CD4-positive, alpha-beta T cell treated with Interleukin-4 for 4 hours (primary cell): ENCODE data around the gene CARS1.
"Not testable (repeated sequence)": the region's sequence is repeated elsewhere in the genome, so short reads cannot be mapped to it uniquely, and the experiment has no call there.

Experiments used
- DNase-seq: peaks from one replicate; pipeline ENCODE4 v3.0.0-alpha.2; 2020

The CARS1 gene

DNA sequence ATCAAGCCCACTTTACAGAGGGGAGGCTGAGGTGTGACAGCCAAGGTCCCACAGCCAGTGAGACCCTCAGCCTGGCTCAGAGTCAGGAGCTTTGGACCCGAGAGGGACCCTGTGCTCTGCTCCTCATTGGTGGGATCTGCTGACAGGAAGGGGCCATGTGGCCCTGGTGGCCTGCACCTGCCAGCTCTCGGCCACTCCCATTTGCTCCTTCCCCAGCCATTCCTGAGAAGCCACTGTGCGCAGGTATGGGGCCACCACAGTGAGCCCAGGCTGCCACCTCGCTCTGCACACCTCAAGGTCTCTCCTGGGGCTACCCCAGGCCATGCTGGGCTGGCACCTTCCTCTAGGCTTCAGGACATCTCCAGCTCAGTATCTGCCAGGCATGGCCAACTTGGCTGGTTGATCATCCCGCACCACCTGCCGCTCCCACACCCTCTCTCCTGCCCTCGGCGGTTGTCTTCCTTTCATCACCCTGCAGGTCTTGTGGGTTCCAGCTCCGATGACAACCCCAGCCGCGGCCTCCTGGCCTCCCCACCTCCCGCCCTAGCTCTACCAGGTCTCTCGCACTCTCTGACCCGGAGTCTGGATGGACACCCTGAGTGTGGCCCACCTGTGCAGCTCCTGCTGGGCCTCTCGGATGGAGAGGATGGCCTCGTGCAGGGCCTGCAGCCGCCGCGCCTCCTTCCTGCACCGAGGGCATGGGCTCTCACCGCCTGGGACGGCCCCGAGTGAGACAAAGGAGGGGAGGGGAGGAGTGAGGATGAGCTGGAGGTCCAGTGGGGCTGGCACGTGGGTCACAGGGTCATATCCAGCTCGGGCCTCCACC, 32.2 kb upstream of the CARS1 start:
- DNase-seq, result no peak

DNA sequence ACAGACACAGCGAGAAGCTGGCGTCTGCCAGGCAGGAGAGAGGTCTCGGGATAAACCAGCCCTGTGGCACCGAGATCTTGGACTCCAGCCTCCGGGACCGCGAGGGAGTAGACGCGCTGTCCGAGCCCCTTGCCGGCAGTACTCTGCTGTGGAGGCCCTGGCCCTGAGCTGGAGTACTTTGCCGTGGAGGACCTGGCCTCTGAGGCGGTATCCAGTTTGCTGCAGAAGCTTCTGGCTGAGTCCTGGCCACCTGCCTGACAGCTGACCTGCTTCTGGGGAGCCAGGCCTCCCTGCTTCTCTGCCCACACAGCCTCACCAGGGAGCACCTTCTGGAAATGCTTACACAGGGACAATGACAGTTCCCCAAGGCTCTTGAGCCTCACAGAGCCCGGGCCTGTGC, 31.6 kb upstream of the CARS1 start:
- no peak for DNase-seq

DNA sequence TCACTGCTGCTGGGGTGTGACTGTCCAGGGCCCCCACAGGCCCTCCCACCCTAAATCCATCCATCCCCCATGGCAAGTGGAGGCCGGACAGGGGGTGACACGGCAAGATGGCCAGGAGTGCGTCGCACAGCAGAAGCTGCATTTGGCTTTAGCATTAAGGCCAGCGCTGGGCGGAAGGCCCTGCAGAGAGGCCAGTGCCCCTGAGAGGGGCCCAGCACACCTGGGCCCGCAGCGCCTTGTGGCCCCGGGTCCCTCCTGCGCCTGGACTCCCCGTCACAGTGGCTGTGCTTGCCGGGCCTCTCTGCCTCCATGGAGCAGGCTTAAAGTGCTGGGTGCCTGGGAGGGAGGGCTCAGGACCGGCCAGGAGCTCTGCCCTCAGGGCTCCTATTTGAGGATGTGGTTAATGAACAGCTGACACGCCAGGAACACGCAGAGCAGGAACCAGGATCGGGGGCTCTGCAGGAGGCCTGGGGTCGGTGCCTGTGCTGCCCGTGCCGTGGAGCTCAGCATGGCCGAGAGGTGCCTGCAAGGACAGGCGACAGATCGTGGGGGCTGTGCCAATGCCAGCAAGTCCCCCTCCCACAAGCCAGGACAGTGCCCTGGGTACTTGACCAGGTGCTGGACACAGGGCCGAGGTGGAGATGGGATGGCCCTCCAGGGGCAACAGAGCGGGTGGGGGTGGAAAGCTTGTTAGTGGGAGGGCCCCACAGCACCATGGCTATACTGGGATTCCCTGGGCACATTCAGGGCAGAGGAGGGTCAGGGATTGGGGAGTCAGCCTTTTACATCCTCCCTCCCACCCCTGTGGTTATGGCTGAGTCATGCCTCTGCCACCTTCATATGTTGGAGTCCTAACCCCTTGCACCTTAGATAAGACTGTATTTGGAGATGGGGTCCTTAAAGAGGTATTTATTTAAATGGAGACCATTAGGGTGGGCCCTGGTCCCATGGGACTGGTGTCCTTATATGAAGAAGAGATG, 30.9 kb upstream of the CARS1 start:
- DNase-seq, result no peak

DNA sequence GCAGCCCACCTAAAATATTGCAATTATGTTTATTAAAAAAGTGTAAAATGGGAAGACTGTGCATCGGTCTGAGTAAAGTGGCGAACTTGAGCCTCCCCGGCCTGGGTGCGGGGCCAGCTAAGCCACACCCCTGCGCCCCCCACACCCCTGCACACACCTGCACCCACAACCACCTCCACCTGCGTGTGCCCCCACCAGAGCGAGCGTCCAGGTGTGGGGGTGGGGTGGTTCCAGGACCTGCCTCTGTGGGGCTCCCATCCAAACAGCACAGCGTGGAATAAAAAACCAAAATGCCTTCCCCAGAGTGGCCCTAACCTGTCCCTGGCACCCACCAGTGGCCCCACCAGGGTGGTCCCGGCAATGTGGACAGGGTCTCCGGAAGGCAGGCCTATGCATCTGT, 30.1 kb upstream of the CARS1 start:
- DNase-seq, result no peak

DNA sequence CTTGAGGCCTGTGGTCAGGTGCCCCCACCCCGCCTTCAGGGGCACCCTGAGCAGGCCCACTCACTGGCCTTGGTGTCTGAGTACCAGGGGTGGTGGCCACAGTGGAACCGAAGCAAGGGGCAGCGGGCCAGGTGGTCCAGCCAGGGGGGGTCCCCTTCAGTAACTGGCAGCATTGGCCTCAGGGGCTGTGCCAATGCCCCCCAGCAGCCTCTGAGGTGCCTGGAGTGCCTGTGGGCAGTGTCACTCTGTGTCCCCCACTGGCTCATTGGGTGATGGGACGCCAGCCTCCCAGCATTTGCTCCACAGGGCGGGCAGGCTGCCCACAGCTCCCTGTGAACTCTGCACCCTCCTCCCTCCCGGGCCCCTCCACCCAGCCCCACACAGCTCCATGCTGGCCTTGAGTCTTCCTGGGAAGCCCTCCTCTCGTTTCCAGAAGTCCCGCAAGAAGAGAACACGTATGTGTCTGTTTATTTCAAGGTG, 29.5 kb upstream of the CARS1 start:
- no peak for DNase-seq

DNA sequence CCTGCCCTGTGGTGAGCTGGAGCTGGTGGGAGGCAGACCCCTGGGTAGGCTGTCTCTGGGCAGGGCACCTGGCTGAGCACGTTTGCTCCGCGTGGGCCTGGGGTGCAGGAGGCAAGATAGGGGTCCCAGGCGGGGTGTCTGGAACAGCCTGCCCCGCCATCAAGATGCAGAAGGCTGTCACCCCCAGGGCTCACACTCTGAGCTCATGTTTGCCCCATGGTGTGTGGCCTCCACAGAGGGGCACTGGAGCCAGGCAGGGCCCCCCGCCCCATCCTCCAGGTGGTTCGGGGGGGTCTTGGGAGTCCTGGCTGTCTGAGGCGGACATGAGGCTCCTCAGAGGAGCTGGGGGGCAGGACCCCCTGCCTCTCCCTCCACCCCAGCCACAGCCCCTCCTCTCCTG, 28.9 kb upstream of the CARS1 start:
- no peak for DNase-seq

DNA sequence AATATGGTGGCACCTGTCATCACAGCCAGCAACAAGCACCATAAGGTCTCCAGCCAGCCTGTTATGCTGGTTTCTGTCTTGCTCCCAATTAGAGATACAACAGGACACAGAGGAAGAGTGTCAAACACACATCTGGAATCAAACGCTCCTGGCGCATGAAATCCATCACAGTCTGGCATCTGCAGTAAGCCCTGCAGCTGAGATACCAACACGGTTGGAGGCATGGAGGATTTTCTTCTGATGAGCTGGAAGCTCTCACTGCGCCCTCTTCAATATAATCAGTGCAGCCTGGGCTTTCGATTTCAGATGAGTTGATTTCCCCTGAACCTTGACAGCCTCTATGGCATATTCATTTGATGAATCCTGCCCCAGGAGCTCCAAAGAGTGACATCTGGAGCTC, 27.8 kb upstream of the CARS1 start:
- DNase-seq, result no peak

DNA sequence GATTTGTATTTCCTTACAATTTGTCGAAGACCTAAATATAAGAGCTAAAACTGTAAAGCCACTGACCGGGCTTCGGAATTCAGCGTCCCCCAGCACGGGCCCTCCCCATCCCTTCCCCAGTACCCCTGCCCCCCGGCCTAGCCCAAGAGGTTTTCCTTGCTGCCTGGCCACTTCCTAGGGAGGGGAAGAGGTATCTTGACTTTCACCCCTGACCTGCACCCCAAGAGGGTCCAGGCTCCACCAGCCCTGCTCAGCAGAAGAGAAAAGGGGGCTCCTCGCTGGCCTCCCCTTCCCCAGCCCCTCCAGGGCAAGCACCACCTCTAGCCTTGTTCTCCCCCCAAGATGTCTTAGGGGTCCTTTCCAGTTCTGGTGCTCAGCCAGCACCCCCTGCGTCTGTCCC, 26.1 kb upstream of the CARS1 start:
- DNase-seq, result no peak

DNA sequence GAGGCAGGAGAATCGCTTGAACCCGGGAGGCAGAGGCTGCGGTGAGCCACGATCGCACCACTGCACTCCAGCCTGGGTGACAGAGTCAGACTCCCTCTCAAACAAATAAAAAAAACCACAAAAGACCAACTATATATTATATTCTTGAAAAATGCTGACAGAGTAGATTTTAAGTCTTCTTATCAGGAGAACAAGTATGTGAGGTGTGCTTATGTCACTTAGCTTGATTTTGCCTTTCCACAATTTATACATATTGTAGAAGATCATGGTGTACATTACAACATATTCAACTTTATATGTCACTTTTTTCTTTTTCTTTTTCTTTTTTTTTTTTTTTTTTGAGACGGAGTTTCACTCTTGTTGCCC, 24.1 kb upstream of the CARS1 start:
- DNase-seq, result no peak

DNA sequence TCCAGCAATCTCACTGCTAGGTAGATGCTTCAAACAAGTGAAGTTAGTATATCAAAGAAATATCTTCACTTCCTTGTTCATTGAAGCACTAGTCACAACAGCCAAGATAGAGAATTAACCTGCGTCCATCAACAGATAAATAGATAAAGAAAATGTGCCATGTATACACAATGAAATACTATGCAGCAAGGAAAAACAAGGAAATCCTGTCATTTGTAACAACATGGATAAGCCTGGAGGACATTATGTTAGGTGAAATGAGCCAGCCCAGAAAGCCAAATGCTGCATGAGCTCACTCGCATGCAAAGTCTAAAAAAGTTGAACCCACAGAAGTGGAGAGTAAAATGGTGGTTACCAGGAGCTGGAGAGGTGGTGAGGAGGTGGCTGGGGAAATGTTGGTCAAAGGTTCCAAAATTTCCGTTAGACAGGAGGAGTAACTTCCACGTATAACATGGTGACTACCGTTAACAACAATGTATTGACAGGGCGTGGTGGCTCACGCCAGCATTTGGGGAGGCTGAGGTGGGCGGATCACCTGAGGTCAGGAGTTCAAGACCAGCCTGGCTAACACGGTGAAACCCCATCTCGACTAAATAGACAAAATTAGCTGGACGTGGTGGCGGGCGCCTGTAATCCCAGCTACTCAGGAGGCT, 23.6 kb upstream of the CARS1 start:
- DNase-seq, result no peak

DNA sequence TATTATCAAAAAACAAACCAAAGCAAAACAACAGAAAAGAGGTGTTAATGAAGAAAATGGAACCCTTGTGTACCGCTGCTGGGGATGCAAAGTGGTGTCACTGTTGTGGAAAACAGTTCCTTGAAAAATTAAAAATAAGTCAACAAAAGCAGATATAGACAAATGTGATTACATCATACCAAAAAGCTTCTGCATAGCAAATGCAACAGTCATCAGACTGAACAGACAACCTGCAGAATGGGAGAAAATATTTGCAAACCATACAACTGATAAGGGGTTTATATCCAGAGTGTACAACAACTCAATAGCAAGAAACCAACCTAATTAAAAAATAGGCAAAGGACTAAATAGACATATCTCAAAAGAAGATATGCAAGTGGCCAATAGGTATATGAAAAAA, 22.9 kb upstream of the CARS1 start:
- DNase-seq, result no peak

DNA sequence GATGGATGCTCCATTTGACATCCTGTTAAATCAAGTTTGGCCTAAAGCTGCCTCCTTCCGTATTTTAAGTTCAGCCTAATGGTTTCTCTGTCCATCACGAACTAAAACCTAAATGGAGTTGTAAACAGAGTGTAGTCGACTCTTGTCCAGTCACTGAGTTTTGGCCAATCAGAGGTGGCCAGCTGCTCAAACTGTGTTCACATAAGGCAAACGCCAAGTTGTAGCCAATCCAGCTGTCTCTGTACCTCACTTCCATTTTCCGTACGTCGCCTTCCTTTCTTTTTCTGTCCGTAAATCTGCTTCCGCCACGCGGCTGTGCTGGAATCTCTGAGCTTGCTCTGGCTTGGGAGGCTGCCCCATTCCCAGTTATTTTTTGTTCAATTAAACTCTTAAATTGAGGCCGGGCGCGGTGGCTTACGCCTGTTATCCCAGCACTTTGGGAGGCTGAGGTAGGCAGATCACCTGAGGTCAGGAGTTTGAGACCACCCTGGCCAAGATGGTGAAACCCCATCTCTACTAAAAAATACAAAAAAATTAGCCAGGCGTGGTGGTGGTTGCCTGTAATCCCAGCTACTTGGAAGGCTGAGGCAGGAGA, 20.7 kb upstream of the CARS1 start:
- no peak for DNase-seq

DNA sequence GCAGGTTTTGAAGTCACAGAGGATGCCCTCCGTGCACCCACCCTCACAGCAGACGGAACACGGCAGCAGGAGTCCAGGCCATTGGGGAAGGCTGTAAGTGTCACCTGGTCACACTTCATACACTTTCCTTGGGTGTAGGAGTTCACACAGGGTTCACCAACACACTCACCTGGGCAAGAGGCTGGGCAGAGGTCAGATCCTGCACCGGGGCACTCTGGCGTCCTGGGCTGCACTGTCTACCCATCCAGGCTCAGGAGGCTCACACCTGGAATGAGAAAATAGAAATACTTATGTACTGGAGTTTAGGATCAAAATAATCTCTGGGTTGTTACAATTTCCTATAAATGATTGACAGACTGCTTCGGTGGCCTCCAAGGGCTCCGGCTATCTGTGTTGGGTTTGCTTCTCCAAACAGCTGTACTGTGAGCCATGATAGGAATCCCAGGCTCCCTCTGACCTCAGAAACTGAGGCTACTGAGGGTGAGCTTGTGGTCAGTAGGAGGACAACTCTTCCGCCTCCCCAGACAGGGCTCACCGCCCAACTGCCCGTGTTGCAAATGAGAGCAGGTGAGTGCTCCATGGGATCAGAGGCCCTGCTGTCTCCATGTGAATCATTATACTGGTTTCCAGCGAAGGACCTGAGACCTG, 20.1 kb upstream of the CARS1 start:
- DNase-seq, result no peak

DNA sequence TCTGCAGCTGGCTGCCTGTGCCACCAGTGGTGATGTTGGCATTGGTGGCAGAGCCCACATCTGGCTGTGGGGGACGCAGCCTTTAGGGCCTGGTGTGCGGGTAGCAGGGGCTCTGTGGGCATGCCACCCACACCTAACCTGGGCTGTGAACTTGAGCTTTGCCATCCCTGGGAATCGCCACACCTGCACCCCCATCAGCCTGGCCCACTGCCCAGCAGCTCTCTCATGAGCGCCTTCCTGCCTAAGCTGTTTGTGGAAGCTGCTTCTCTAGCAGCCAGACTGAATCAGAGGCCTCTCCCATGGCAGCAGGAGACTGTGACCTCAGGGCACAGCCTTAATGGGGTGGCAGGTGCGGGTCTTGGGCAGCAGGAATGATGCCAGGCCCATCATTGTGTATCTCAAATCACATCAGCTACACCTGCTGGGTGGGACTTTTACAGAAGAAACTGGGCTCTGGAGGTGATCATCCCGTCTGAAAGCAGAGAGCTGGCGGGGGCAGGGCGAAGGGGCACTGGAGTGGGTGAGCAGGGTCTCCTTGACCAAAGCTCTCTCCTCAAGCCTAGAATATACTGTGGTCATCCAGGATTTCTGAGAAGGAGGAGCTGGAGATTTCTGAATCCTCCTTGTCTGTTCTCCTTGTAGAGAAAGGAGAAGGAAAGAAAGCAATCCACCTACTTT, 17.8 kb upstream of the CARS1 start:
- DNase-seq, result no peak

DNA sequence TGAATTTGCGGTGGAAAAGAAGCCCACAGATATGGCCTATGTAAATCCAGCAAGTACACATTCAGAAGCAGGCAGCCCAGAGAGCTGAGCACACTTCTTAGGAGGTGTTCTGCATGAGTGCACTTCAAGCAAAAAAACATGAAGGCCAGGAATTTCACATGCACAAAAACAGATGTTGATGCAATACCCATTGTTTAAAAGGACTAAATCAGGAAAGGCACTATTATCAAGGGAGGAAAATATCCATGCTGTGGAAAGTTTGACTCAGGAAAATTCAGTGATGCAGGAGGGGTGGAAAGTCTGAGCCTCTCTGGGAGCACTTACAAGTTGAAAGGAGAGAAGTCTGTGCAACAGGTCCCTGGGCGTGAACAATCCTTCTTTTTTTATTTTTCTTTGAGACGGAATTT, 15.8 kb upstream of the CARS1 start:
- DNase-seq, result no peak

DNA sequence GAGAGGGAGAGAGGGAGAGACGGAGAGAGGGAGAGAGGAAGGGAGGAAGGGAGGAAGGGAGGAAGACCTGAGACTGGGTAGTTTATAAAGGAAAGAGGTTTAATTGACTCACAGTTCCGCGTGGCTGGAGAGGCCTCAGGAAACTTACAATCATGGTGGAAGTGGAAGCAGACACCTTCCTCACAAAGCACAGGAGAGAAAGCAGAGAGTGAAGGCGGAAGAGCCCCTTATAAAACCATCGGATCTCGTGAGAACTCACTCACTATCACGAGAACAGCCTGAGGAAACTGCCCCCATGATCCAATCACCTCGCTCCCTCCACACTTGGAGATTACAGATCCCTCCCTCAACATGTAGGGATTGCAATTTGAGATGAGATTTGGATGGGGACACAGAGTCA, 12.2 kb upstream of the CARS1 start:
- DNase-seq, result no peak

DNA sequence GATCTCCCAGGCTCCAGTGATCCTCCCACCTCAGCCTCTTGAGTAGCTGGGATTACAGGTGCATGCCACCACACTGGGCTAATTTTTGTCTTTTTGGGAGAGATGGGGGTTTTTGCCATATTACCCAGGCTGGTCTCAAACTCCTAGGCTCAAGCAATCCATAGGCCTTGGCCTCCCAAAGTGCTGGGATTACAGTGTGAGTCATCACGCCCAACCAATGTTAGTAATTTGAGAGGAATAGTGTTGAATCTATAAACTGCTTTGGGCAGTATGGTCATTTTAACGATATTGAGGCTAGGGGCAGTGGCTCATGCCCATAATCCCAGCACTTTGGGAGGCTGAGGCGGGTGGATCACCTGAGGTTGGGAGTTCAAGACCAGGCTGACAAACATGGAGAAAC, 9.1 kb upstream of the CARS1 start:
- not testable (repeated sequence) for DNase-seq

DNA sequence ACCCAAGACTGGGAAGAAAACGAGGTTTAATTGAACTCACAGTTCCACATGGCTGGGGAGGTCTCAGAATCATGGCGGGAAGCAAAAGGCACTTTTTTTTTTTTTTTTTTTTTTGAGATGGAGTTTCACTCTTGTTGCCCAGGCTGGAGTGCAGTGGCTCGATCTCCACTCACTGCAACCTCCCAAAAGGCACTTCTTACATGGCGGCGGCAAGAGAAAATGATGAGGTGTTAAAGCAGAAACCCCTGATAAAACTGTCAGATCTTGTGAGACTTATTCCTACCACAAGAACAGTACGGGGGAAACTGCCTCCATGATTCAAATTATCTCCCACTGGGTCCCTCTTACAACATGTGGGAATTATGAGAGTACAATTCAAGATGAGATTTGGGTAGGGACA, 7.5 kb upstream of the CARS1 start:
- DNase-seq, result not testable (repeated sequence)

DNA sequence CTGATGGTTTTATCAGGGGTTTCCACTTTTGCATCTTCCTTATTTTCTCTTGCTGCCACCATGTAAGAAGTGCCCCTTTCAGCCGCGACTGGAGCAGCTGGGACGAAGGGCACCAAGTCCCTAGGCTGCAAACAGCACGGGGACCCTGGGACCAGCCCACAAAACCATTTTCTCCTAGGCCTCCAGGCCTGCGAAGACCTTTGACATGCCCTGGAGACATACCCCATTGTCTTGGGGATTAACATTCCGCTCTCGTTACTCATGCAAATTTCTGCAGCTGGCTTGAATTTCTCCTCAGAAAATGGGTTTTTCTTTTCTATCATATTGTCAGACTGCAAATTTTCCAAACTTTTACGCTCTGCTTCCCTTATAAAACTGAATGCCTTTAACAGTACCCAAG, 6.7 kb upstream of the CARS1 start:
- not testable (repeated sequence) for DNase-seq

DNA sequence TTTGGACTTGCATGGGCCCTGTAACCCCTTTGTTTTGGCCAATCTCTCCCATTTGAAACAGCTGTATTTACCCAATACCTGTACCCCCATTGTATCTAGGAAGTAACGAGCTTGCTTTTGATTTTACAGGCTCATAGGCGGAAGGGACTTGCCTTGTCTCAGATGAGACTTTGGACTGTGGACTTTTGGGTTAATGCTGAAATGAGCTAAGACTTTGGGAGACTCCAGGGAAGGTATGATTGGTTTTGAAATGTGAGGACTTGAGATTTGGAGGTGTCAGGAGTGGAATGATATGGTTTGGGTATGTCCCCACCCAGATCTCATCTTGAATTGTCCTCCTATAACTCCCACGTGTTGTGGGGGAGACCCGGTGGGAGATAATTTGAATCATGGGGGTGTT, 6.2 kb upstream of the CARS1 start:
- DNase-seq, result not testable (repeated sequence)

DNA sequence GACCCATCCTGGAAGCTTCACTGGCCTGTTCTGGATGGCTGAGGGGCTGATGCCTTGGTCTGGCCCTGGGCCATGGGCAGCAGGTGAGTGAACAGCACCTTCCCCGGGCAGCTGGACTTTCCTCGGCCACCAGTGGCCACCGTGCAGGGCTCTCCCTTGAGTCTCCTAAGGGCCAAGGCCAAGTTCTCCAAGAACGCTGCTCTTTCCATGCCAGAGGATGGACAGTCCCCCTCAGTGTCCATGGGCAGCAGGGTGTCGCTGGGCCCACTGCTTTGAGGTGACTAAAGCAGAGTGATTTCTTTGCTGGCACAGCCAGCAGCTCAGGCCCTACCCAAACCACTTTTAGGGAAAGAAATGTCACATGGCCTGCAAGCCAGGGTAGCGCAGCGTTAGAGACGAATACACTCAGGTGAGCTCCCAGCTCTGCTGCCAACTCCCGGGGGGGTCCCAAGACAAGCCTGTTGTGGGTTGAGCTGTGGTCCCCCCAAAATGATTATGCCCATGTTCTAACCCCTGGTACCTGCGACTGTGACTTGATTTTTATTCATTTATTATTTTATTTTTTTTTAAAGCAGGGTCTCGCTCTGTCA, 3.3 kb upstream of the CARS1 start:
- DNase-seq, result no peak
